Esophagus muscularis mucosa (tissue), 3 donors: ENCODE data around the gene TTF1.
A peak's percentile ranks its signal among the peaks of the same experiment; 100 is the strongest.

Experiments used
- CTCF ChIP-seq, 3 experiments: fragments of 200-600 bp in 2 of 3; fragments of 450-650 bp in 1 of 3; sonication (generic) in 2 of 3; IDR thresholded peaks; one replicate each; pipeline ENCODE4 v1.5.1; 2017 to 2019; ENCODE audit warnings: antibody characterized with exemption in 3 of 3, mild to moderate bottlenecking in 2 of 3, moderate library complexity in 1 of 3
- EP300 ChIP-seq: sonication (generic); formaldehyde crosslinking; IDR thresholded peaks from one replicate; pipeline ENCODE4 v1.6.1; 2017; ENCODE audit warnings: antibody characterized with exemption

- TF ChIP-seq EP300 = no peak
- peak; percentile 25 to 51 (median 28) for TF ChIP-seq CTCF (IDR thresholded peaks at IDR 0.05)
Measured at GRCh38 chr9:132411091-132411508, 4.5 kb upstream of the TTF1 start.
